ENCODE measurements around the gene SLC25A51. TPM values are rescaled to one million over a fixed set of nuclear protein-coding genes. Genes with fewer than 3 reads are reported as not detected.
"Not testable (repeated sequence)": the region's sequence is repeated elsewhere in the genome, so short reads cannot be mapped to it uniquely, and the experiment has no call there.

SLC25A51 gene
- total RNA-seq, 1 donor from 2014 or later = 5.6 TPM

DNA sequence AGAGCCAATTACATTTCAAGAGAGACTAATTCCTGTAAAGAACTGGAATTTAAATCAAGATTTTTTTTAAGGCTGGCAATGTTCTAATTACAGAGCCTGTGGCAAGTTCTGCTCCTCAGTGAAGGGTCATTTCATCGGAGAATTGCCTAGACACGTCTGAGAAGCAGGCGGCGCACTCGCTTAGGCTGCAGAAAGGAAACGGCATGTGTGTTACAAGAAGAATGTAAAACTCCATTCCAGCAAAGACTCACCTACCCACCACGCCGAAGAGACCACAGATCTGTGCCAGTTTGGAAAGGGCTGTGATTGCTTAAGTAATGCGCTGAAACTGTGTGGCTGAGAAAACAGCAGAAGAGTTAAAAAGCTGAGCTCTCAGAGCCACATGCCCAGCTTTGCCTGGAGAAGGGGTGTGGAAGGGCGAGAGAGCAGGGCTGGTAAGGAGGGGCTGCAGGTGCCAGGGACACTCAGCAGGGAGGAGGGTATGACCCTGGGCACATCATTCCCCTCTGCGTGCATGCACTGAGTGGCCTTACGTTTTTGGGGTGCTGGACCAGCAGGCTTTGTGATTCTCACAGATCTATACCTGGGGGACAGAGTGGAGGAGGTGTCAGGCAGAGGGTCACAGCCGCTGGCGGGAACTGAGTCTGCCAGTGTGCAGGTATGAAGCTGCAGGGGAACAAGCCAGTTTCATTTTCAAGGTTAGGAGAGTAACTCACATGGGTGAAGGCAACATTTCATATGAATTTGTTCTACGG lies 17.8 kb upstream of the SLC25A51 start:
- no peak for ATAC-seq
- no peak for DNase-seq (ENCODE audit: low spot score)

GRCh38 chr9:37921168-37921510 lies 17.2 kb upstream of the SLC25A51 start:
- no peak for DNase-seq (ENCODE audit: low spot score)

DNA sequence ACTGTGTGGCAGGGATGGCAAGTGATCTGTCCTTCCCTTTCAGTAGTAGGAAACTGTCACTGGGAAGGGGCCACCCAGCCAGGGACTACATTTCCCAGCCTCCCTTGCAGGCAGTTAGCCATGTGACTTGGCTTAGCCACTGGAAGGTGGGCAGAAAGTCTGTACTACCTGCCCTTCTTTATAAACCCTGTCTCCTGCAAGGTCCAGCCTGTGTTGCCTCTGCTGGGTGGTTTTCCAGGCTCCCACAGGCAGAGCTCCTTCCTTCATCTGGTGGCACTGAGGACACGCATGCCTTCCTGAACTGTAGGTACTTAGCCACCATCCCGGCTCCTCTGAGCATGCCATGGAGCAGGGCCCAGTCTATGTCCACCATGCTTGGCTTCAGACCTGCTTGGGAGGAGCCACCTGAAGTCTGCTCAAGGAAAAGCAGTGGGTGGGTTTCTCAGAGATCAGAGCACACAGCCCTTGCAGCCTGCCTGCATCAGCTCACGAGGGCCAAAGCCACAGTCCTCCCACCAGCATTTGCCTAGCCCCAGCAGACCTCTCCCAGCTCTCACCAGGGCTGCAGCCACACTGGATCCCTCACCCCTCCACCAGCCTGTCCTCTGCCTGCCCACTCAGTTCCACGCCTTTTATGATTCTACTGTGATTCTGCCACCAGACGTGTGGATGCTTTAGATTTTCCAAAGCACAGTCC lies 16.7 kb upstream of the SLC25A51 start:
- no peak for DNase-seq (ENCODE audit: low spot score)

More at GRCh38 chr9:37921168-37921510, 17.2 kb upstream of the SLC25A51 start:
- ATAC-seq = no peak

DNA sequence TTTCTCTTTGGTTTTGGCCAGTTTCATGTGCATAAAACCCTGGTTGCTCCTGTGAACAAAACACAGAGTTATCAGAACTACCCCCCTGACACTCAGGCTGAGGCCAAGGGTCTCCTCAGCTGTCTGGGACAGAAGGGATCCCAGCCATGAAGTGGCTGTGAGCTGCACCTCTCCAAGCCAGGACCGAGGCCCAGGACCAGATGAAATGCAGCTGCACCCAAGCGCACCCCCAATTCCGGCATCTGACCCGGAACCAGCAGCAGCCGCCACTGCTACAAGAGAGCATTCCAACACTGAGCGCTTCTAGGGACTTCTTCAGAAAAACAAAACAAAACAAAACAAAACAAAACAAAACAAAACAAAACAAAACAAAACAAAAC lies 16.0 kb upstream of the SLC25A51 start:
- ATAC-seq (no peak), DNase-seq (ENCODE audit: low spot score) (no peak)

More for the DNA sequence above, 16.7 kb upstream of the SLC25A51 start:
- peak; percentile 35 for ATAC-seq

DNA sequence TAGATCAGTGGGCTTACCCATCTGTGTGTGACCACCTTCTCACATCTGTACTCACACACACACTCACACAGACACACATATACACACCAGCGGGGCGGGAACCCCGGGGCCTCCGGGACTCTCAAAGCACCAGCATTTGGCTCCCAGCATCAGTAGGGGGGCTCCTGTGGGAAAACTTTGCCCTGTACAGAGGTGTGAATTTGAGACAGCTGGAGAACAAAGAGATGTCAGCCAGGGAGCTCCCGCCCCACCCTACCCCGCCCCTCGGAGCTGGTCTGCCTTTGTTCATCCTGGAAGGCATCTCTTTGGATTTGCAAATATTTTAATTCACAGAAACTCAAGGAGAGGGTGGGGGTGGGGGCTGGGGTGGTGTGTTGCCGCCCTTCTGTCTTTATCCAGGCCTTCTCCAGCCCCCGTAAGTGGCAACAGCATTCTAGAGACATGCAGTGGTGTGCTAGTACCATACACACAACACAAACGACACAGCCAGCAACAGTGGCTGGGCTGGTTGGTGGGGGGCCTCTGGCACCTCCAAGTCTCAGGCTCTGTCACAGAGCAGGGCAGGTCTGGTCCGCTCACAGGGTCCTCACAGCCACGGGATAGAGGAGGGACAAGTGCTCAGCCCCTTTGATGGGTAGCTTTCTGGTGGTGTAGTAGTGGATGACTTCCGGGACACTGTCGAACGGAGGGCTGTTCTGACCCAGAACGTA lies 15.5 kb upstream of the SLC25A51 start:
- ATAC-seq = no peak

DNA sequence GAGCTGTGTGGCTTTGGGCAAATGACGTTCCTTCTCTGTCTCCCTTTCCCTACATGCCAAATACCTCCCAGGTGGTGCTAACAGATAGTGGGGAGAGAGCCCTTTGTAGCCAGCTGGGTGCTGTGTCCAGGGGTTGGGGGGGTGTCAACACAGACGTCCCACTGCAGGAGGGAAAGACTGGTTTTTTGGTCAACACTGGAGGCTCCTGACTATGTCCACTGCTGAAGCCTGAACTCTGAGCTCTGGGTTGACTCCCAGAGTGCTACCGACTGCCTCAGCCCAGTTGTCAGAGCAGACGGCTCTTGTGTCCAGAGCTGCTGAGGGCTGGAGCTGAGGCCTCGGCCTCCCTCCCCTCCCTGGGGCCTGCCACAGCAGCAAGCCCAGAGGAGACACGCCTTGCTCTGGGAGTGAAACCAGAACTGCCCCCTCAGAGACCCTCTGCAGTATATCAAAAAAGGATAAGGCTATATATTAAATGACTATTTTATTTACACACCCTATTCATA lies 14.8 kb upstream of the SLC25A51 start:
- no peak for DNase-seq (ENCODE audit: low spot score)

More for the DNA sequence above, 15.5 kb upstream of the SLC25A51 start:
- no peak for DNase-seq (ENCODE audit: low spot score)

DNA sequence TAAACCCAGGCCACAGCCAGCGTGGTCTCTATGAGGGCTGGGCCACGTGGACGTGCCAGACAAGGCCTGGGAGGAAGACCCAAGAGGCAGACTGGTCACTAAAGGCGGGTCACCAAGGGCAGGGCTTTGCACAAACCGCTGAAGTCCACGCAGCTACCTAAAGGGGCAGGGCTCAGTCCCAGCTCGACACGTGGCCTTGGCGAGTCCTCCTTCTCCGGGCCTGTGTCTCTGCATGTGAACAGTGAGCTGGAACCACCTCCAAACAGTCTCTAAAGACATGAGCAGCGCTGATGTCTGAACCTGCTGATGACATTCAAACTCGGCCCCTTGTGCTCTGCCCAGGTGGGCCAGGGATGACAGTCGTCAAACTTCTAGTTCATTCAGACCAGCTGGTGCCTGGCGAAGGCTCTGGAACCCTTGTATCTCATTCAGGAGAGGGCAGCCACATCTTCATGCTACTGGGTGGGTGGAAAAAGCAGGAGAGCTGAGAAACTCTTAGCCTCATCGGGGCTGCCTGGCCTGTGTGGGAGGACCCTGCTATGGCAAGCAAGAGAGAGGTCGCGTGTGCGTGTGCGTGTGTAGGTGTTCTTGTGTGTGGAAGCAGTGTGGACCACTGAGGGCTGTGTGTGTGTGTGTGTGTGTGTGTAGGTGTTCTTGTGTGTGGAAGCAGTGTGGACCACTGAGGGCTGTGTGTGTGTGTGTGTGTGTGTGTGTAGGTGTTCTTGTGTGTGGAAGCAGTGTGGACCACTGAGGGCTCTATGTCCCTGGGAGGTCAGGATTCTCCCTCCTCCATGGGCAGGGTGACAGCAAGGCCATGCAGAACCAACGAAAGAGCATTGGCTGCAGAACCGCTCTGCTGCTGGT lies 14.1 kb upstream of the SLC25A51 start:
- DNase-seq (ENCODE audit: low spot score) (no peak), ATAC-seq (no peak)

More for the DNA sequence above, 14.8 kb upstream of the SLC25A51 start:
- ATAC-seq = no peak

DNA sequence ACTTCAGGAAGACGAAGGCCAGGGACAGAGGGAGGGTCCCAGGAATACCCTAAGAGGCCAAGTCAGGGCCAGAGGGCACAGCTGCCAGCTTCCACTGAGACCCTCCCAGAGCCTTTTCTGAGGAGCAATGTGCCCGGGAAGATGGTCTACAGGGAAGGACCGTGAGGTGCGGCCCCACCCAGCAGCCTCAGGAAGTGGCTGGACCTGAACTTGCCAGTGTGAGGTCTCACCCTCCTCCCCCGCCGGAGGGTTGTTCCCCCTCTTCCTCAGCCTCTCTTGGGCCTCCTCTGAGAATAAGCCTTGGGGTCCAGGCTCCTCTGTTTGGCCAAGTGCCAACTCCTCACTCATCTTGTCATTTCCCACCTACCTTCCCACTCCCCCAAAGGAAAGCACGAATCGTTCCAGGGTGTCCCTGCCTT lies 13.4 kb upstream of the SLC25A51 start:
- ATAC-seq = no peak
- no peak for DNase-seq (ENCODE audit: low spot score)

- ATAC-seq (no peak), DNase-seq (ENCODE audit: low spot score) (peak; percentile 41)
These were observed 12.8 kb upstream of the SLC25A51 start for GRCh38 chr9:37916471-37917312.

- DNase-seq (ENCODE audit: low spot score) = peak; percentile 43
- no peak for ATAC-seq
These were observed 12.1 kb upstream of the SLC25A51 start for GRCh38 chr9:37915911-37916470.

GRCh38 chr9:37914701-37915358 lies 10.9 kb upstream of the SLC25A51 start:
- ATAC-seq = no peak
- DNase-seq (ENCODE audit: low spot score) = peak; percentile 40

DNA sequence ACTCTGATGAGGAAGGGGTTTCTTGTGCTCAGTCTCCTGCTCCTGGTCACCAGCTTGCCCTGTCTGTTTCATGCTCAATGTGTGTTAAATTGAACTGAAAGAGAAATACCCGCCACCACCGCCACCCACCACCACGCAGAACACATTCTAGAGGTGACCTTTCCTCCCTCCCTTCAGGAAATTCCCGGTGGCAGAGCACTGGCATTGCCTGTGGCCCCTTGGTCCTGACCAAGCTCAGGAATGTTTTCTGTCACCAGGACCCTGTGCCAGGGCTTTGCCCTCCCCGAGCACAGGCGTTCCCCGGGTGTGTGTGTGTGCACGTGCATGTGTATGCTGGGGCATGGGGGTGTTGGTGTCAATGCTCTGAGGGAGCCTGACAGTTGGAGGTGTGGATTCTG lies 10.2 kb upstream of the SLC25A51 start:
- ATAC-seq (peak; percentile 7), DNase-seq (ENCODE audit: low spot score) (peak; percentile 42)

GRCh38 chr9:37913480-37914153 lies 9.7 kb upstream of the SLC25A51 start:
- ATAC-seq (peak; percentile 93), DNase-seq (ENCODE audit: low spot score) (peak; percentile 84)

GRCh38 chr9:37911271-37911681 lies 7.3 kb upstream of the SLC25A51 start:
- DNase-seq (ENCODE audit: low spot score) = peak; percentile 37
- ATAC-seq = no peak

- DNase-seq (ENCODE audit: low spot score) (no peak), ATAC-seq (no peak)
These were observed 6.3 kb upstream of the SLC25A51 start for GRCh38 chr9:37910271-37910670.

DNA sequence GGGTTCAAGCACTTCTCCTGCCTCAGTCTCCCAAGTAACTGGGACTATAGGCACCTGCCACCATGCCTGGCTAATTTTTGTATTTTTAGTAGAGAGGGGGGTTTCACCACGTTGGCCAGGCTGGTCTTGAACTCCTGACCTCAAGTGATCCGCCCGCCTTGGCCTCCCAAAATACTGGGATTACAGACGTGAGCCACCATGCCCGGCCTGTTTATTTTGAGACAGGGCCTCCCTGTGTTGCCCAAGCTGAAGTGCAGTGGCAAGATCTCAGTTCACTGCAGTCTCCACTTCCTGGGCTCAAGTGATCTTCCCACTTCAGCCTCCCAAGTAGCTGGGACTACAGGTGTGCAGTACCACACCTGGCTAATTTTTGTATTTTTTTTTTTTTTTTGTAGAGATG lies 5.9 kb upstream of the SLC25A51 start:
- peak; percentile 36 for DNase-seq (ENCODE audit: low spot score)

DNA sequence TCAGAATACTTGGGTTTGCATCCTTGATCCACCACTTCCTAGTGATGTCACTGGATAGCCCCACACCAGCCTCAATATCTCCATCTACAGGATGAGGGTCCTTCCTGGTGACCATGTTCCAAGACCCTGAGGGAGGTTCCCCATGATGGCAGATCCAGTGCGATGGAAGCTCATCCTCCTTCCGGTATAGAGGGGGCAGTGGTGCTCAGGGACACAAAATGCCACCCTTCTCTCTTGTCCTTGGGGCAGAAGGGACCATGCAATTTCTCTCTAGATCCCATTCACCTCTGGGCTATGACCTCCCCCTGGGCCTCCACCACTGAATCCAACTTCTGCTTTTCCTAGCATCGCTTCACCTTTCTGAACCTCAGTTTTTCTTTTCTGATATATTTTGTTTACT lies 5.4 kb upstream of the SLC25A51 start:
- ATAC-seq (no peak), DNase-seq (ENCODE audit: low spot score) (peak; percentile 36)

More for the DNA sequence above, 5.9 kb upstream of the SLC25A51 start:
- not testable (repeated sequence) for ATAC-seq

DNA sequence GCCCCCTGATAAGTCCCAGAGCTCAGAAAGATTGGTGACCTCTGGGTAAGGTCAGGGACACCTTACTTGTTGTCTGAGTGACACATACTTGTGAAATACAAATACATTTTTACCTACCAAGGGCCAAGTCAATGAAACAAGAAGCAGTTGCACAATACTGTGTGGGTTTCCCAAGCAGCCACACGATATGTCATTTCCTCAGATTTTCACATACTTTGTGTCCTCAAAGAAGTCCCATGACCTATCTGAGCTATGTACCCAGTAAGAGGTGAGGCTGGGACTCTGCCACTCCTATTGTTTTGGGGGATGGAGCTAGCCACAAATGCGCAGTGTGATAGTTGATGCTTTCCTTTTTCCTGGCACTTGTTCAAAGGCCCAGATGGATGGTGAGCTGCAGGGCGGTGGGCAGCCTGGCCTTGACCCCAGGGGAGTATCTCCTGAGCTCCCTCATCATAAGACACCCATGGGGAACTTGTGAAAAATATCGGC lies 4.8 kb upstream of the SLC25A51 start:
- DNase-seq (ENCODE audit: low spot score) (peak; percentile 53), ATAC-seq (no peak)

All from left lobe of liver (tissue), 2 donors.